T-cell (primary cell): ENCODE results near the gene TFB1M. TPM values are rescaled to one million over a fixed set of nuclear protein-coding genes. Genes with fewer than 3 reads are reported as not detected.
"Not testable (repeated sequence)": the region's sequence is repeated elsewhere in the genome, so short reads cannot be mapped to it uniquely, and the experiment has no call there.

Experiments used
- ATAC-seq, 4 experiments: fragments of 200-7000 bp in 3 of 4; fragments of 150-1000 bp in 1 of 4; cut with Tn5 transposase; replicated peaks in 1 of 4; 1 replicate in 3 of 4; 2 replicates in 1 of 4; pipeline ENCODE4 v1.10.0; 2021; ENCODE audit warnings: moderate library complexity in 3 of 4, mild to moderate bottlenecking in 2 of 4, moderate number of reproducible peaks in 1 of 4
- CTCF ChIA-PET, 2 donors: fragments of 300-600 bp; sonication (Branson Sonifier 250); formaldehyde crosslinking; loops; one replicate each; lab custom pipeline; 2022; ENCODE audit warnings: antibody characterized with exemption in 2 of 2; lab: Charles Lee
- POLR2A ChIA-PET, 2 donors: fragments of 300-600 bp; sonication (Branson Sonifier 250); formaldehyde crosslinking; loops; one replicate each; lab custom pipeline; 2022; ENCODE audit warnings: antibody characterized with exemption in 2 of 2; lab: Charles Lee
- DNase-seq, 35 experiments: peaks; one replicate each; pipeline versions ENCODE4 v3.0.0 to v3.0.0-alpha.2; 2013 to 2023
- H3K27ac ChIP-seq: one replicate; pipeline ENCODE4 v1.5.1; 2013; ENCODE audit warnings: low read length
- H3K27me3 ChIP-seq, 2 experiments: replicated peaks in 1 of 2; 1 replicate in 1 of 2; 2 replicates in 1 of 2; pipeline versions ENCODE4 v1.6.1 to v1.7.0; 2013; ENCODE audit warnings: low read length in 1 of 2, mixed read lengths in 1 of 2; ENCODE audit not compliant: control insufficient read depth in 2 of 2, insufficient read depth in 2 of 2; ENCODE audit errors: extremely low read depth in 1 of 2
- H3K36me3 ChIP-seq, 2 donors: 1 replicate in 1 of 2; 2 replicates in 1 of 2; pipeline versions ENCODE4 v1.6.1 to v1.7.0; 2013; ENCODE audit warnings: low read length in 1 of 2; ENCODE audit not compliant: control insufficient read depth in 2 of 2, insufficient read depth in 1 of 2; ENCODE audit errors: extremely low read depth in 1 of 2
- H3K4me1 ChIP-seq, 2 experiments: 1 replicate in 1 of 2; 2 replicates in 1 of 2; pipeline versions ENCODE4 v1.6.1 to v1.7.0; 2013; ENCODE audit warnings: low read length in 2 of 2, mixed read lengths in 1 of 2; ENCODE audit not compliant: insufficient read depth in 2 of 2, control insufficient read depth in 1 of 2; ENCODE audit errors: extremely low read depth in 1 of 2
- H3K4me3 ChIP-seq, 2 donors: 1 replicate in 1 of 2; 2 replicates in 1 of 2; pipeline versions ENCODE4 v1.5.1 to v1.7.0; 2013; ENCODE audit warnings: mild to moderate bottlenecking in 2 of 2, low read length in 1 of 2, moderate library complexity in 1 of 2; ENCODE audit not compliant: control insufficient read depth in 1 of 2; ENCODE audit errors: extremely low read depth in 1 of 2
- H3K9me3 ChIP-seq: 2 replicates; pipeline ENCODE4 v1.7.0; 2013
- H3K27ac Mint-ChIP-seq, 2 donors: one replicate each; pipeline ENCODE4 v1.8.0; 2020 to 2021; ENCODE audit warnings: mild to moderate bottlenecking in 2 of 2, mixed read lengths in 2 of 2
- H3K27me3 Mint-ChIP-seq, 2 donors: one replicate each; pipeline ENCODE4 v1.8.0; 2021 to 2022; ENCODE audit warnings: mixed read lengths in 2 of 2
- H3K36me3 Mint-ChIP-seq: one replicate; pipeline ENCODE4 v1.8.0; 2021; ENCODE audit warnings: mixed read lengths
- H3K4me1 Mint-ChIP-seq, 3 donors: one replicate each; pipeline ENCODE4 v1.8.0; 2020 to 2022; ENCODE audit warnings: mixed read lengths in 3 of 3, mild to moderate bottlenecking in 1 of 3
- H3K4me3 Mint-ChIP-seq, 3 donors: one replicate each; pipeline ENCODE4 v1.8.0; 2020 to 2022; ENCODE audit warnings: mild to moderate bottlenecking in 3 of 3, mixed read lengths in 3 of 3, moderate library complexity in 3 of 3
- H3K9me3 Mint-ChIP-seq, 3 donors: one replicate each; pipeline ENCODE4 v1.8.0; 2020 to 2022; ENCODE audit warnings: mixed read lengths in 3 of 3
- WGBS: methylation state at CpG from one replicate; pipeline ENCODE4 v1.1.5; 2013; ENCODE audit warnings: missing lambda C conversion rate; ENCODE audit not compliant: insufficient coverage; 5-methylcytosine and 5-hydroxymethylcytosine counted together
- total RNA-seq, 35 experiments: library from RNA in 6 of 35; stranded (reverse) in 6 of 35; fragments of 120-200 nt in 1 of 35; gene quantifications; one replicate each; pipeline versions ENCODE4 v1.2.1 to v1.2.4 and lab custom pipeline; 2013 to 2026

TFB1M gene
- total RNA-seq, 5 donors from 2014 or later (not counting 1 experiment from before 2014, with no cell fraction given), result 19.9 to 31.1 (median 26.8) TPM

- H3K9me3 ChIP-seq, H3K27me3 ChIP-seq, H3K4me1 ChIP-seq, H3K4me3 Mint-ChIP-seq, H3K27me3 Mint-ChIP-seq, H3K4me3 ChIP-seq, H3K9me3 Mint-ChIP-seq, H3K27ac ChIP-seq: not testable (repeated sequence)
- Mint-ChIP-seq H3K27ac (peak overlapping the region in 1 of 2 donors; percentile 13), H3K4me1 (peaks cover 10 to 15% (median 14%) of the 10 kb centered on the region in 3 donors), H3K36me3 (peaks cover 48% of the 10 kb centered on the region)
- ChIA-PET POLR2A (interaction anchor here in 1 of 2 donors (0.6 kb wide), 1 partner anchor 327 kb away, joined by 3 read pairs; no protein-coding TSS in a partner anchor), CTCF (interaction anchor here (0.5 to 1.0 kb wide), 4 partner anchors 10 to 790 kb away, joined by 3 to 4 read pairs (median 3); no protein-coding TSS in a partner anchor)
- 94% methylated on average over 1 of the region's 5 CpGs for WGBS
- DNase-seq (peak in 5 of 35 experiments; percentile 2 to 50 (median 13)), ATAC-seq (peak in 2 of 4 experiments; percentile 43 to 45)
- peaks cover 6 to 30% of the 10 kb centered on the region in 2 donors for H3K36me3 ChIP-seq
Measured at GRCh38 chr6:155268088-155268867, 46.0 kb downstream of the TFB1M start.

GRCh38 chr6:155267411-155267810 is 46.9 kb downstream of the TFB1M start:
- Histone ChIP-seq H3K4me1 (no peaks in the 10 kb centered on the region), H3K27me3 (no peaks in the 10 kb centered on the region), H3K36me3 (peaks cover 6 to 26% of the 10 kb centered on the region in 2 donors), H3K27ac (no peak overlapping the region), H3K4me3 (no peak overlapping the region), H3K9me3 (no peaks in the 10 kb centered on the region)
- Mint-ChIP-seq H3K4me1 (peaks cover 10 to 16% (median 13%) of the 10 kb centered on the region in 3 donors), H3K9me3 (no peaks in the 10 kb centered on the region), H3K36me3 (peaks cover 49% of the 10 kb centered on the region), H3K4me3 (no peak overlapping the region), H3K27ac (peak overlapping the region in 1 of 2 donors; percentile 9), H3K27me3 (no peaks in the 10 kb centered on the region)
- CTCF ChIA-PET, result no interaction called here
- POLR2A ChIA-PET, result interaction anchor here (0.6 kb wide), 2 partner anchors 224 to 326 kb away, joined by 3 to 15 read pairs; no protein-coding TSS in a partner anchor
- ATAC-seq (no peak), DNase-seq (no peak)
- WGBS, result 100% methylated on average over 1 of the region's 2 CpGs

DNA sequence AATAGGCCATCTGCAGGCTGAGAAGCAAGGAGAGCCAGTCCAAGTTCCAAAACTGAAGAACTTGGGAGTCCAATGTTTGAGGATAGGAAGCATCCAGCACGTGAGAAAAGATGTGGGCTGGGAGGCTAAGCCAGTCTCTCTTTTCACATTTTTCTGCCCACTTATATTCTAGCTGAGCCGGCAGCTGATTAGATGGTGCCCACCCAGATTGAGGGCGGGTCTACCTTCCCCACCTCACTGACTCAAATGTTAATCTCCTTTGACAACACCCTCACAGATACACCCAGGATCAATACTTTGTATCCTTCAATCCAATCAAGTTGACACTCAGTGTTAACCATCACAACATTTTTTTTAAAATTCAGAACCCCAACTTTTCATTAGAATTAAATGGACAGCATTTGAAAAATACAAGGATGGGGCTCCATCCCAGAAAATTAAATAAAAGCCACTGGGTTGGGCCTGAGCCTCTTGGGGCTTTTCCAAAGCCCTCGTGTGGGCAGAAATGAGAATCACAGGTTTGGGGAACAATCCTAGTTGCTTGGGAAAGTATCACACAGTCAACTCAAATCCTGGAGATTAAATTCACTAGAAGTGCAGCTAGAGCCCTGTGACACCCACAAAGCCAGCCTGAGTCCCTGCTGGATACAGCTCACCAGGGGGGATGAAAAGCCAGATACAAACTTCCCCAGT is 48.3 kb downstream of the TFB1M start:
- ChIA-PET POLR2A (no interaction called here), CTCF (interaction anchor here in 1 of 2 donors (0.7 kb wide), 1 partner anchor 614 kb away, joined by 4 read pairs; no protein-coding TSS in a partner anchor)
- peaks cover 49% of the 10 kb centered on the region for H3K36me3 Mint-ChIP-seq
- WGBS, result 100% methylated on average over 3 of the region's 4 CpGs
- no peaks in the 10 kb centered on the region for H3K4me1 ChIP-seq
- no peak overlapping the region for H3K27ac Mint-ChIP-seq
- H3K4me1 Mint-ChIP-seq, result peaks cover 12 to 21% (median 16%) of the 10 kb centered on the region in 3 donors
- peaks cover 6 to 24% of the 10 kb centered on the region in 2 donors for H3K36me3 ChIP-seq
- H3K4me3 ChIP-seq, result no peak overlapping the region
- no peak for ATAC-seq
- no peaks in the 10 kb centered on the region for H3K9me3 ChIP-seq
- no peaks in the 10 kb centered on the region for H3K27me3 ChIP-seq
- H3K27me3 Mint-ChIP-seq, result no peaks in the 10 kb centered on the region
- H3K4me3 Mint-ChIP-seq, result no peak overlapping the region
- DNase-seq, result no peak
- H3K27ac ChIP-seq, result no peak overlapping the region
- H3K9me3 Mint-ChIP-seq, result no peaks in the 10 kb centered on the region

DNA sequence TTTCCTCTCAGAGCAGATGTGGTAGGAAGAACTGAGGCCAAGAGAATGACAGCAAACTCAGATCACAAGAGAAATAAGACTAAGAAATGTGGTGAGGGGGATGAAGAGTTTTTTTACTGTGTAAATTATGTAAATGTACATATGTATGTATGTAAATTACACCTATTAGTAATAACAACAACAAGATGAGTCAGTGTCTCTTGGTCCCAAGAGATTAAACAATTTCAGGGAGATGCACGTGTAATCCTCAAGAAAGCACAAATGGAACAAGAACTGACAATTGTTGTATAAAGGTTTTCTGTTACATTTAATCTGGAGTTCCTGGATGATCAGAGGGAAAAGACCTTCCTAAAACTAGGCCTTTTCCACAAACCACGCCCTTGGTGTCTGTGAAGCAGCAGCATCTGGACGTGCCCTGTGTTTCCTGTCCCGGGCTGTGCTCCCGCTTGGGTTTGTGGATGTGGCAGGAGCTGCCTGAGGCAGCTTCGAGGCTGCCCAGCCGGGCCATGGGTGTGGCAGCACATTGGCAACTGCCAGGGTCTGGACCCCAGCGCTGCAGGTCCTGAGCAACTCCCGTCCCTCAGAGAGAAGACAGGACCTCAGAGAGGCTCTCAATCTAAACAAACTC is 49.5 kb downstream of the TFB1M start:
- Mint-ChIP-seq H3K27ac (no peak overlapping the region), H3K4me3 (no peak overlapping the region), H3K4me1 (peaks cover 11 to 17% (median 13%) of the 10 kb centered on the region in 3 donors), H3K9me3 (no peaks in the 10 kb centered on the region), H3K27me3 (no peaks in the 10 kb centered on the region), H3K36me3 (peaks cover 49% of the 10 kb centered on the region)
- no peaks in the 10 kb centered on the region for H3K4me1 ChIP-seq
- ATAC-seq, result no peak
- 88% methylated on average over 4 of the region's 9 CpGs for WGBS
- H3K36me3 ChIP-seq, result peaks cover 6 to 28% of the 10 kb centered on the region in 2 donors
- no peaks in the 10 kb centered on the region for H3K27me3 ChIP-seq
- ChIA-PET POLR2A (no interaction called here), CTCF (no interaction called here)
- H3K27ac ChIP-seq, result no peak overlapping the region
- H3K4me3 ChIP-seq, result no peak overlapping the region
- no peak for DNase-seq
- H3K9me3 ChIP-seq, result no peaks in the 10 kb centered on the region

- Histone ChIP-seq H3K4me1 (no peaks in the 10 kb centered on the region), H3K27me3 (no peaks in the 10 kb centered on the region), H3K9me3 (no peaks in the 10 kb centered on the region), H3K36me3 (peaks cover 6 to 39% of the 10 kb centered on the region in 2 donors), H3K4me3 (no peak within 1 kb of the TSS), H3K27ac (no peak within 1 kb of the TSS)
- Mint-ChIP-seq H3K36me3 (peaks cover 49% of the 10 kb centered on the region), H3K27ac (no peak within 1 kb of the TSS), H3K4me1 (peaks cover 11 to 15% (median 12%) of the 10 kb centered on the region in 3 donors), H3K27me3 (no peaks in the 10 kb centered on the region), H3K9me3 (no peaks in the 10 kb centered on the region), H3K4me3 (no peak within 1 kb of the TSS)
- ATAC-seq (no peak), DNase-seq (no peak)
- CTCF ChIA-PET, result interaction anchor here in 1 of 2 donors (0.5 kb wide), 1 partner anchor 13 kb away, joined by 4 read pairs; no protein-coding TSS in a partner anchor
- 95% methylated on average over 4 of the region's 10 CpGs for WGBS
- POLR2A ChIA-PET, result no interaction called here
Measured at GRCh38 chr6:155263373-155264063, 50.8 kb downstream of the TFB1M start, which contains the start of gene CLDN20. TSS of gene CLDN20 (plus strand) at chr6:155264013. CDS start at chr6:155275720, 11,707 bp downstream.
